Measurements from ENCODE around the gene KIF6. TPM values are rescaled to one million over a fixed set of nuclear protein-coding genes. Genes with fewer than 3 reads are reported as not detected.

The KIF6 gene
- total RNA-seq, 2 experiments from 2014 or later = not detected

DNA sequence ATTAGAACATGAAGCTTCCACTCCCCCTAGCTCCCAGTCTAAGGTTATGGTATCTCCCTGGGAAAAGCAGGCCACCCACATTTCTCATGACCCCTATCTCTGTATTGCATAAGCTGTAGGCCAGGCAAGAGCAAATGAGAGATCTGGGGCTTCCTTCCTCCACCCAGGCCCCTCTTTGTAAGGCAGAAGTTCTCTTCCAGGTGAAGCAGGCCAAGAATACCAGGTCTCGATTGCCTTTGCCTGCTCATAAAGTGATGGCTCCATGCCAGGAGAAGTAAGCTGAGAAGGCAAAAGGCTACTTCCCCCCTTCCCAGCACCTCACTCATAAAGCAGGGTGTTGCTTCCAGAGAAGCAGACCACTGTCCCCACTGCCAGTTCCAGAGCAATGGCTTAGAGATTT, 258.6 kb downstream of the KIF6 start:
- Mint-ChIP-seq H3K27me3 (peaks cover 6% of the 10 kb centered on the region), H3K4me1 (no peaks in the 10 kb centered on the region), H3K4me3 (no peak overlapping the region), H3K27ac (no peak overlapping the region), H3K9me3 (no peaks in the 10 kb centered on the region), H3K36me3 (ENCODE audit: low read depth) (no peaks in the 10 kb centered on the region)
- ChIA-PET POLR2A (no interaction called here), CTCF (no interaction called here)
- no peak for DNase-seq

GRCh38 chr6:39465539-39465938, 259.7 kb downstream of the KIF6 start:
- Mint-ChIP-seq H3K27me3 (peaks cover 6% of the 10 kb centered on the region), H3K27ac (no peak overlapping the region), H3K4me3 (no peak overlapping the region), H3K9me3 (no peaks in the 10 kb centered on the region), H3K4me1 (no peaks in the 10 kb centered on the region), H3K36me3 (ENCODE audit: low read depth) (no peaks in the 10 kb centered on the region)
- POLR2A ChIA-PET = no interaction called here
- no peak for DNase-seq
- CTCF ChIA-PET = no interaction called here

GRCh38 chr6:39464067-39464466, 261.1 kb downstream of the KIF6 start:
- Mint-ChIP-seq H3K36me3 (ENCODE audit: low read depth) (no peaks in the 10 kb centered on the region), H3K4me3 (no peak overlapping the region), H3K4me1 (no peaks in the 10 kb centered on the region), H3K9me3 (no peaks in the 10 kb centered on the region), H3K27ac (no peak overlapping the region), H3K27me3 (peaks cover 4% of the 10 kb centered on the region)
- POLR2A ChIA-PET = no interaction called here
- DNase-seq = no peak
- CTCF ChIA-PET = no interaction called here

- Mint-ChIP-seq H3K4me1 (no peaks in the 10 kb centered on the region), H3K4me3 (no peak overlapping the region), H3K36me3 (ENCODE audit: low read depth) (no peaks in the 10 kb centered on the region), H3K27me3 (no peaks in the 10 kb centered on the region), H3K9me3 (peaks cover 4% of the 10 kb centered on the region), H3K27ac (no peak overlapping the region)
- CTCF ChIA-PET = no interaction called here
- POLR2A ChIA-PET = no interaction called here
- DNase-seq = no peak
Observed at GRCh38 chr6:39453956-39454524, 271.2 kb downstream of the KIF6 start.

GRCh38 chr6:39453241-39453640, 272.0 kb downstream of the KIF6 start:
- POLR2A ChIA-PET = no interaction called here
- CTCF ChIA-PET = no interaction called here
- no peak for DNase-seq

GRCh38 chr6:39452306-39453145, 272.7 kb downstream of the KIF6 start:
- no peak overlapping the region for H3K4me3 Mint-ChIP-seq
- POLR2A ChIA-PET = no interaction called here
- peaks cover 4% of the 10 kb centered on the region for H3K9me3 Mint-ChIP-seq
- no peaks in the 10 kb centered on the region for H3K36me3 Mint-ChIP-seq (ENCODE audit: low read depth)
- no peaks in the 10 kb centered on the region for H3K27me3 Mint-ChIP-seq
- H3K27ac Mint-ChIP-seq = no peak overlapping the region
- no peak for DNase-seq
- CTCF ChIA-PET = interaction anchor here (1.0 kb wide), 1 partner anchor 9 kb away, joined by 3 read pairs; no protein-coding TSS in a partner anchor
- no peaks in the 10 kb centered on the region for H3K4me1 Mint-ChIP-seq

More at GRCh38 chr6:39453241-39453640, 272.0 kb downstream of the KIF6 start:
- Mint-ChIP-seq H3K4me3 (no peak overlapping the region), H3K36me3 (ENCODE audit: low read depth) (no peaks in the 10 kb centered on the region), H3K9me3 (peaks cover 4% of the 10 kb centered on the region), H3K27me3 (no peaks in the 10 kb centered on the region), H3K27ac (no peak overlapping the region), H3K4me1 (no peaks in the 10 kb centered on the region)

DNA sequence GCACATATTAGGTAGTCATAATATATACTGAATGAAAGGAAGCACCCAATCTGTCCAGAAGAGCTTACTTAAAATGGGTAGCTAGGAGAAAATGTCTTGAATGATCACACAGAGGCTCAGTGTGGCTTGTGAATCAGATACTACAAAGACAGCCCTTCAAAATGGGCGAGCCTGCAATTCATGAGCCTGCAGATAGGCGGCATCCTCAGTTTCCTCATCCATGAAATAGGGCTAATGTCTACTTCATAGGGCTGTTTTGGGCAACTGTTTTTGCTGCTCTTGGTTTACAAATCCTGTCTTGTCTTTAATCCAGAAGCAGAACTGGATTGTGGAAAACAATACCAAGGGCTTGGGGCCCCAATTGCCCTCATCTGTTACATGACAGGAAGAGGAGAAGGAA, 273.4 kb downstream of the KIF6 start:
- Mint-ChIP-seq H3K27ac (no peak overlapping the region), H3K4me3 (no peak overlapping the region), H3K4me1 (no peaks in the 10 kb centered on the region), H3K27me3 (no peaks in the 10 kb centered on the region), H3K9me3 (peaks cover 4% of the 10 kb centered on the region), H3K36me3 (ENCODE audit: low read depth) (no peaks in the 10 kb centered on the region)
- POLR2A ChIA-PET = no interaction called here
- DNase-seq = no peak
- CTCF ChIA-PET = interaction anchor here (1.0 kb wide), 1 partner anchor 8 kb away, joined by 3 read pairs; no protein-coding TSS in a partner anchor

DNA sequence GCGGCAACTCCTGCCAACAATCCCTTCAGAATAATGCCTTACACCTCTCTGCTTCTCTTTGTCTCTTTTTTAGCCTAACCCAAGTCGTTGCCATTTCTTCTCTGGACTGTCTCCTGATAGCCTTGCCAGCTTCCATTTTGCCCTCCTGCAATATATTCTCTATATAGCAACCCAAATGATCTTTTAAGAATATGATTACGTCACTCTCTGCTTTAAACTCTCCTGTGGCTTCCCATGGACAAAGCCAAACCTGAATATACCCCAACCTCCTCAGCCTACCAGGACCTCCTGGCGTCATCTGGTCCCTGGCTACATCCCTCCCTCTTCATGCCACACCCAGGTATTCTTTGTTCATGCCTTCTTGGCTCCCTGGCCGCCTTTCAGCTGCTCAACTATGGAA, 276.2 kb downstream of the KIF6 start:
- Mint-ChIP-seq H3K9me3 (peaks cover under 1% of the 10 kb centered on the region), H3K4me1 (no peaks in the 10 kb centered on the region), H3K4me3 (no peak overlapping the region), H3K36me3 (ENCODE audit: low read depth) (no peaks in the 10 kb centered on the region), H3K27me3 (peaks cover 1% of the 10 kb centered on the region), H3K27ac (no peak overlapping the region)
- ChIA-PET CTCF (no interaction called here), POLR2A (no interaction called here)
- no peak for DNase-seq

GRCh38 chr6:39446909-39447308, 278.3 kb downstream of the KIF6 start:
- POLR2A ChIA-PET = no interaction called here
- H3K27ac Mint-ChIP-seq = no peak overlapping the region

GRCh38 chr6:39445667-39446066, 279.5 kb downstream of the KIF6 start:
- Mint-ChIP-seq H3K36me3 (ENCODE audit: low read depth) (no peaks in the 10 kb centered on the region), H3K27ac (no peak overlapping the region), H3K4me1 (no peaks in the 10 kb centered on the region), H3K9me3 (no peaks in the 10 kb centered on the region), H3K27me3 (peaks cover 1% of the 10 kb centered on the region), H3K4me3 (no peak overlapping the region)
- ChIA-PET POLR2A (no interaction called here), CTCF (no interaction called here)
- no peak for DNase-seq

More at GRCh38 chr6:39446909-39447308, 278.3 kb downstream of the KIF6 start:
- Mint-ChIP-seq H3K27me3 (peaks cover 1% of the 10 kb centered on the region), H3K9me3 (no peaks in the 10 kb centered on the region), H3K4me1 (no peaks in the 10 kb centered on the region), H3K36me3 (ENCODE audit: low read depth) (no peaks in the 10 kb centered on the region), H3K4me3 (no peak overlapping the region)
- CTCF ChIA-PET = no interaction called here
- DNase-seq = no peak

DNA sequence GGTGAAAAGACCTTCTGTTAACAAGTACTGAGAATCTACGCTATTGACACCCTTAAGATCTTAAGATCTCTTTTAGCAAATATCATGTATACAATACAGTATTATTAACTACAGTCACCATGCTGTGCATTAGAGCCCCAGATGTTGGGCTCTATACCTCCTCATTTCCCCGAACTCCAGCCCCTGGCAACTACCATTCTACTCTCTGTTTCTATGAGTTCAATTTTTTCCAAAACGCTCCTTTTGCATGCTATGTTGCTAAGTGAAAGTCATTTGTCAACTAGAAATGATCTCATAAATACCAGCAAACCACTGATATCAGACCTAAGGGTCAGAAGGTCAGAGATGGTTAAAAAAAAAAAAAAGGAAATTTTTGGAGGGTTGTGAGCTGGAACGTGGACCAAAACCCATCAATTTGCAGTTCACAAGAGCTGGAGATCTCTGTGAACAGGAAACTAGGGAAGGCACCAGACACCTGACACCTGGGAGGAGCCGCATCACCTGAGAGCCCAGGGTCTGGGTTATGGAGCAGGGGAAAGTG, 280.7 kb downstream of the KIF6 start:
- no peaks in the 10 kb centered on the region for H3K36me3 Mint-ChIP-seq (ENCODE audit: low read depth)
- DNase-seq = no peak
- H3K4me1 Mint-ChIP-seq = no peaks in the 10 kb centered on the region
- ChIA-PET POLR2A (no interaction called here), CTCF (no interaction called here)
- no peak overlapping the region for H3K27ac Mint-ChIP-seq
- peaks cover 4% of the 10 kb centered on the region for H3K27me3 Mint-ChIP-seq
- no peak overlapping the region for H3K4me3 Mint-ChIP-seq
- H3K9me3 Mint-ChIP-seq = no peaks in the 10 kb centered on the region

DNA sequence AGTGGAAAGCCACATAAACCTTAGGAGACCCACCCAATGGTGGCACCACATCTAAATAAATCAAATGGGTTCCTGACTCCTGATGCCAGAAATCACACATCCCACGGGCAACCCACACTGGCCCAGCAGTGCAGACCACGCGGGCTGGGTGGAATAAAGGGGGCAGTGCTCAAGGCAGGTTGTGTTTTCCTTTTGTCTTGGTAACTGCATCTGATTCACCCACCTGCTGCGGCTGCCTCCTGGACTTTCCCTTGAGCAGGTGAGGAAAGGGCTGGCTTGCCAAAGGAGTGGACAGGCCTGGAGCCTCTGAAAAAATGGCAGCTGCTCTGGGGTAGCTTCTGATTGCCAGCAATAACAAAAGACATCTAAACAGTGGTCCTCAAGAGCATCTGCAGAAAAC, 283.2 kb downstream of the KIF6 start:
- POLR2A ChIA-PET = no interaction called here
- Mint-ChIP-seq H3K9me3 (no peaks in the 10 kb centered on the region), H3K4me3 (no peak overlapping the region), H3K27ac (no peak overlapping the region), H3K36me3 (ENCODE audit: low read depth) (no peaks in the 10 kb centered on the region), H3K4me1 (no peaks in the 10 kb centered on the region), H3K27me3 (peaks cover 4% of the 10 kb centered on the region)
- CTCF ChIA-PET = no interaction called here
- no peak for DNase-seq

- CTCF ChIA-PET = no interaction called here
- Mint-ChIP-seq H3K36me3 (ENCODE audit: low read depth) (no peaks in the 10 kb centered on the region), H3K27me3 (peaks cover 6% of the 10 kb centered on the region), H3K27ac (no peak overlapping the region), H3K9me3 (no peaks in the 10 kb centered on the region), H3K4me3 (no peak overlapping the region), H3K4me1 (no peaks in the 10 kb centered on the region)
- DNase-seq = no peak
- POLR2A ChIA-PET = no interaction called here
Observed at GRCh38 chr6:39441301-39441700, 283.9 kb downstream of the KIF6 start.

DNA sequence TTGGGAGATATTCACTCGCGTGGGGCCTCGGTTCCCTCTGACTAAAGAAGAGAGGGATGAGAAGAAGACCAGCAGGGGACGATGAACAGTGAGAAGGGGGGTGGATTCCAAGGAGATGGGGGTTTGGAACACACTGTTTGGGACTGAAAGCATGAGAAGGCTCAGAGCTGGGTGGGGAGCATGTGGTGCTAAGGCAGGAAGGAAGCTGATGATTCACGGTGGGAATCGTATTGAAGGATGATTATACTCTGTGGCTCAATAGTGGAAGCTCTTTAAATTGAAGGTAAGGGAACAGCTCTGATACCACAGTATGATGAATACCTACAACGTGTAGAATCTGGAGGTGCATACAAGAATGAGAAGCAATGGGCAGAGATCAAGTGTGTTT, 285.2 kb downstream of the KIF6 start:
- Mint-ChIP-seq H3K4me3 (no peak overlapping the region), H3K9me3 (no peaks in the 10 kb centered on the region), H3K27ac (no peak overlapping the region), H3K36me3 (ENCODE audit: low read depth) (no peaks in the 10 kb centered on the region), H3K27me3 (peaks cover 6% of the 10 kb centered on the region), H3K4me1 (no peaks in the 10 kb centered on the region)
- ChIA-PET POLR2A (no interaction called here), CTCF (no interaction called here)
- DNase-seq = no peak

Measured in activated CD4-positive, alpha-beta memory T cell treated with anti-CD3 and anti-CD28 coated beads, Interleukin-2, amount 10 ng/mL, durations not matched to agents 7 days and 5 days (primary cell).